K562 (cell line): ENCODE measurements around the gene TMEM131L. TPM values are rescaled to one million over a fixed set of nuclear protein-coding genes. Genes with fewer than 3 reads are reported as not detected.
A peak's percentile ranks its signal among the peaks of the same experiment; 100 is the strongest.

ENCODE experiments used
- ATAC-seq: fragments of 200-7000 bp; cut with Tn5 transposase; 3 replicates; pipeline ENCODE4 v1.9.1; 2020; ENCODE audit warnings: moderate library complexity
- BruUV-seq: library from RNA; stranded (reverse); fragments of 400-500 nt; replicated peaks from 2 replicates; lab custom pipeline; 2021; lab: Mats Ljungman, UMichigan
- CTCF ChIA-PET: fragments of 300-600 bp; formaldehyde crosslinking; extraction: SDS; loops from one replicate; lab custom pipeline; 2021; ENCODE audit warnings: low intra/inter-chr PET ratio; lab: Yijun Ruan, JAX
- POLR2A ChIA-PET: fragments of 300-600, 350-650 bp; sonication (Branson Sonifier 250); formaldehyde crosslinking; extraction: SDS; loops from one replicate; lab custom pipeline; 2021; ENCODE audit warnings: antibody characterized with exemption, inconsistent platforms; lab: Yijun Ruan, JAX
- DNase-seq, 4 experiments: peaks; one replicate each; pipeline versions ENCODE4 v3.0.0 to v3.0.0-alpha.2; 2011 to 2018; ENCODE audit warnings: low spot score in 3 of 4, mixed read lengths in 3 of 4; ENCODE audit errors: extremely low read depth in 1 of 4
- FAIRE-seq: peaks from 2 replicates; lab custom pipeline; 2011; peaks lifted over from hg19 to GRCh38; lab: Jason Lieb, UNC
- H2AFZ ChIP-seq: 2 replicates; pipeline ENCODE4 v1.6.0; 2011; ENCODE audit warnings: low read depth, low read length, control low read depth, inconsistent platforms
- H3K27ac ChIP-seq: fragments of 200-600 bp; 3 replicates; pipeline ENCODE4 v1.8.0; 2011; ENCODE audit warnings: low read depth, mild to moderate bottlenecking, control low read depth, inconsistent platforms, low read length, moderate library complexity, mixed read lengths; ENCODE audit errors: extremely low read depth
- H3K27me3 ChIP-seq, 2 experiments: fragments of 300-600 bp in 1 of 2; 2 replicates in 1 of 2; 3 replicates in 1 of 2; pipeline versions ENCODE4 v1.6.0 to v1.8.0; 2011; ENCODE audit warnings: inconsistent platforms in 2 of 2, low read length in 2 of 2, mild to moderate bottlenecking in 1 of 2, mixed read lengths in 1 of 2, moderate library complexity in 1 of 2; ENCODE audit not compliant: control insufficient read depth in 2 of 2, insufficient read depth in 2 of 2
- H3K36me3 ChIP-seq: fragments of 300-600 bp; 3 replicates; pipeline ENCODE4 v1.8.0; 2011; ENCODE audit warnings: mild to moderate bottlenecking, low read length, inconsistent platforms; ENCODE audit not compliant: control insufficient read depth, insufficient read depth
- H3K4me1 ChIP-seq, 2 experiments: fragments of 200-600 bp in 1 of 2; replicated peaks in 1 of 2; 2 replicates in 1 of 2; 3 replicates in 1 of 2; pipeline versions ENCODE4 v1.5.1 to v1.8.0; 2011; ENCODE audit warnings: inconsistent platforms in 2 of 2, low read length in 2 of 2, mild to moderate bottlenecking in 1 of 2, mixed read lengths in 1 of 2, moderate library complexity in 1 of 2; ENCODE audit not compliant: control insufficient read depth in 2 of 2, insufficient read depth in 2 of 2
- H3K4me2 ChIP-seq: 2 replicates; pipeline ENCODE4 v1.6.1; 2011; ENCODE audit warnings: low read length, control low read depth, inconsistent platforms, mixed read lengths; ENCODE audit not compliant: insufficient read depth
- H3K4me3 ChIP-seq: fragments of 200-600 bp; sonication (generic), shearing (Covaris generic); 2 replicates; pipeline ENCODE4 v1.5.1; 2016; ENCODE audit warnings: control low read depth, inconsistent platforms
- H3K79me2 ChIP-seq: fragments of 200-600 bp; 3 replicates; pipeline ENCODE4 v1.8.0; 2011; ENCODE audit warnings: low read length, inconsistent platforms; ENCODE audit not compliant: control insufficient read depth, insufficient read depth
- H3K9ac ChIP-seq, 2 experiments: 2 replicates each; pipeline versions ENCODE4 v1.6.0 to v1.6.1; 2011; ENCODE audit warnings: low read depth in 2 of 2, low read length in 2 of 2, control low read depth in 1 of 2, inconsistent platforms in 1 of 2, mild to moderate bottlenecking in 1 of 2, mixed read lengths in 1 of 2; ENCODE audit not compliant: insufficient read depth in 1 of 2
- H3K9me1 ChIP-seq: one replicate; pipeline ENCODE4 v1.6.0; 2011; ENCODE audit warnings: inconsistent platforms, mild to moderate bottlenecking, low read length, moderate library complexity; ENCODE audit not compliant: control insufficient read depth, insufficient read depth
- H3K9me3 ChIP-seq: replicated peaks from 2 replicates; pipeline ENCODE4 v1.5.1; 2011; ENCODE audit warnings: low read depth, low read length, inconsistent platforms; ENCODE audit not compliant: control insufficient read depth, insufficient read depth
- H4K20me1 ChIP-seq: replicated peaks from 2 replicates; pipeline ENCODE4 v1.6.1; 2011; ENCODE audit warnings: low read length, inconsistent platforms, mixed read lengths; ENCODE audit not compliant: control insufficient read depth, insufficient read depth
- E2F6 ChIP-seq, 2 experiments: IDR thresholded peaks; 2 replicates each; pipeline ENCODE4 v1.6.1; 2011; ENCODE audit warnings: borderline replicate concordance in 1 of 2, control low read depth in 1 of 2, low read depth in 1 of 2, low read length in 1 of 2, mild to moderate bottlenecking in 1 of 2, mixed read lengths in 1 of 2, moderate library complexity in 1 of 2; ENCODE audit not compliant: insufficient read depth in 1 of 2, insufficient read length in 1 of 2, poor library complexity in 1 of 2, severe bottlenecking in 1 of 2; ENCODE audit errors: extremely low read depth in 1 of 2
- L3MBTL2 ChIP-seq: fragments of 450-650 bp; IDR thresholded peaks from 2 replicates; pipeline ENCODE4 v1.6.1; 2016; ENCODE audit warnings: mild to moderate bottlenecking, moderate library complexity
- NCOA4 ChIP-seq: fragments of 450-650 bp; IDR thresholded peaks from 2 replicates; pipeline ENCODE4 v1.6.1; 2018; ENCODE audit warnings: mild to moderate bottlenecking; ENCODE audit not compliant: partially characterized antibody
- ZNF354B ChIP-seq: fragments of 250-450 bp; sonication (Bioruptor Pico); IDR thresholded peaks from 2 replicates; pipeline ENCODE4 v1.4.0; 2020
- WGBS: fragments of 100-300 bp; shearing (Covaris generic); methylation state at CpG from one replicate; pipeline ENCODE4 v1.1.6; 2016; ENCODE audit warnings: low coverage, mixed read lengths; ENCODE audit not compliant: insufficient coverage; ENCODE audit errors: missing lambda C conversion rate; 5-methylcytosine and 5-hydroxymethylcytosine counted together
- in situ Hi-C: fragments of 300-500 bp; cut with MboI; formaldehyde crosslinking; loops from 4 replicates; pipeline ENCODE4 v1.15.0; 2018; ENCODE audit warnings: inconsistent platforms, mixed read lengths
- intact Hi-C: fragments of 100-400 bp; cut with micrococcal nuclease; formaldehyde crosslinking; loops from 2 replicates; pipeline ENCODE4 v1.14.2; 2022
- polyA plus RNA-seq, 8 experiments: library from polyadenylated mRNA; depleted of rRNA in 4 of 8; stranded (reverse) in 5 of 8; unstranded in 3 of 8; fragments of >200 nt; fragmentation: Nextera tagmentation in 2 of 8; fragmentation: Illumina TruSeq in 1 of 8; extraction: Ambion mirVana in 2 of 8; extraction: Trizol in 1 of 8; gene quantifications; 2 replicates each; pipeline versions ENCODE4 v1.2.1 to v1.2.3, GENCODE V29; 2011 to 2014; ENCODE audit warnings: inconsistent platforms in 1 of 8, missing spikeins in 1 of 8
- total RNA-seq, 7 experiments: library from RNA; depleted of rRNA in 6 of 7; stranded (reverse); fragments of >200 nt in 6 of 7; fragmentation: Illumina TruSeq in 2 of 7; extraction: Trizol in 2 of 7; gene quantifications; 2 replicates each; pipeline versions ENCODE4 v1.2.1 to v1.2.3, GENCODE V29; 2011 to 2021; ENCODE audit warnings: low replicate concordance in 1 of 7

The TMEM131L gene
- total and polyA plus RNA-seq, 9 of the 15 experiments (the other 6 are each of a cell fraction or from before 2014, with no cell fraction given) = 1.2 to 20.8 (median 12.9) TPM

- Histone ChIP-seq H3K36me3 (no peaks in the 10 kb centered on the region), H3K9me3 (no peaks in the 10 kb centered on the region), H3K9me1 (no peaks in the 10 kb centered on the region), H3K4me3 (no peak overlapping the region), H3K27ac (no peak overlapping the region), H3K4me1 (peaks cover 0 to 13% of the 10 kb centered on the region in 2 experiments; a peak in 2 of 5 replicates), H2AFZ (0 out of 2 replicates have a peak overlapping the region, but pooled peaks have one; percentile 51), H3K79me2 (no peaks in the 10 kb centered on the region), H3K9ac (peak overlapping the region in 1 of 2 experiments; percentile 35; a peak in 2 of 4 replicates), H4K20me1 (no peaks in the 10 kb centered on the region), H3K27me3 (peaks cover 25 to 29% of the 10 kb centered on the region in 2 experiments), H3K4me2 (no peak overlapping the region)
- in situ Hi-C loops (no loop called here), intact Hi-C loops (no loop called here)
- CTCF ChIA-PET = no interaction called here
- FAIRE-seq (no peak), DNase-seq (no peak), ATAC-seq (peak; percentile 71; the same call in 1 of the 3 replicates)
- BruUV-seq = no TSS peak
- 3% methylated on average over 17 of the region's 27 CpGs for WGBS
- POLR2A ChIA-PET = no interaction called here
- TF ChIP-seq E2F6 (IDR thresholded peaks at IDR 0.05; ENCODE audit: borderline replicate concordance in 1 of 2, extremely low read depth in 1 of 2, insufficient read depth in 1 of 2, insufficient read length in 1 of 2, low read depth in 1 of 2, low read length in 1 of 2, poor library complexity in 1 of 2, severe bottlenecking in 1 of 2) (peak in 1 of 2 experiments; percentile 91), L3MBTL2 (peak; percentile 54; the same call in 1 of the 2 replicates), ZNF354B (CRISPR knock-in tag) (no peak), NCOA4 (no peak)
Observed at GRCh38 chr4:153683763-153684181, 217.6 kb downstream of the TMEM131L start.
